Upper lobe of left lung (tissue), 4 donors: Measurements from ENCODE around the gene CCKAR.

Experiments used
- CTCF ChIP-seq, 6 experiments: fragments of 450-650 bp in 4 of 6; fragments of 200-600 bp in 2 of 6; sonication (generic) in 2 of 6; IDR thresholded peaks; one replicate each; pipeline ENCODE4 v1.5.1; 2016 to 2019; ENCODE audit warnings: antibody characterized with exemption in 6 of 6
- POLR2A ChIP-seq, 4 donors: fragments of 450-650 bp; IDR thresholded peaks; one replicate each; pipeline ENCODE4 v1.5.1; 2016 to 2017; ENCODE audit warnings: antibody characterized with exemption in 4 of 4, mild to moderate bottlenecking in 2 of 4

DNA sequence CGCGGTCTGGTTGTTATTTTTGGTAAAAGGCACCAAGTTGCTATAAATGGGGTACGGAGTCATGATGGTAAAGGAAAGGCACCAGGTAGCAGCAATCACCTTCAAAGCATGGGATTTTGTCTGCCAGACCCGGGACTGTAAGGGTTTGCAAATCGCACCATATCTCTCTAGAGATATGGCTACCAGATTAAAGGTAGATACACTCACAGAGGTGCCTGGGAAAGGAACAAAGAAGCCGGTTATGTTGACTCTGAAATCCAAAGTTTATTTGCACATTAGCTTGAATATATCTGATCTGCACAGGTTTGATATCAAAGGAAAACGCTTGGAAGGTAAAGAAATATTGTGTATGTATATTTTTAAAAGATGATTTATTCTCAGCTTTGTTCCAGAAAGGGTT is 4.6 kb downstream of the CCKAR start:
- TF ChIP-seq CTCF (IDR thresholded peaks at IDR 0.05) = no peak
- no peak for TF ChIP-seq POLR2A (IDR thresholded peaks at IDR 0.05)
